ENCODE results near the gene KRTAP10-10.

- TF ChIP-seq, protein P1, sequence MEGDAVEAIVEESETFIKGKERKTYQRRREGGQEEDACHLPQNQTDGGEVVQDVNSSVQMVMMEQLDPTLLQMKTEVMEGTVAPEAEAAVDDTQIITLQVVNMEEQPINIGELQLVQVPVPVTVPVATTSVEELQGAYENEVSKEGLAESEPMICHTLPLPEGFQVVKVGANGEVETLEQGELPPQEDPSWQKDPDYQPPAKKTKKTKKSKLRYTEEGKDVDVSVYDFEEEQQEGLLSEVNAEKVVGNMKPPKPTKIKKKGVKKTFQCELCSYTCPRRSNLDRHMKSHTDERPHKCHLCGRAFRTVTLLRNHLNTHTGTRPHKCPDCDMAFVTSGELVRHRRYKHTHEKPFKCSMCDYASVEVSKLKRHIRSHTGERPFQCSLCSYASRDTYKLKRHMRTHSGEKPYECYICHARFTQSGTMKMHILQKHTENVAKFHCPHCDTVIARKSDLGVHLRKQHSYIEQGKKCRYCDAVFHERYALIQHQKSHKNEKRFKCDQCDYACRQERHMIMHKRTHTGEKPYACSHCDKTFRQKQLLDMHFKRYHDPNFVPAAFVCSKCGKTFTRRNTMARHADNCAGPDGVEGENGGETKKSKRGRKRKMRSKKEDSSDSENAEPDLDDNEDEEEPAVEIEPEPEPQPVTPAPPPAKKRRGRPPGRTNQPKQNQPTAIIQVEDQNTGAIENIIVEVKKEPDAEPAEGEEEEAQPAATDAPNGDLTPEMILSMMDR (IDR thresholded peaks at IDR 0.05 in 2 of 3, conservative IDR thresholded peaks at IDR 0.05 in 1 of 3; ENCODE audit: insufficient read depth in 2 of 3, low read depth in 1 of 3, low read length in 3 of 3), result no peak
- TF ChIP-seq POLR2AphosphoS5 (IDR thresholded peaks at IDR 0.05; ENCODE audit: control insufficient read depth, insufficient read depth, low read depth, low read length) (no peak), E2F6 (IDR thresholded peaks at IDR 0.05; ENCODE audit: borderline replicate concordance in 1 of 2, extremely low read depth in 1 of 2, insufficient read depth in 1 of 2, insufficient read length in 1 of 2, low read depth in 1 of 2, low read length in 1 of 2, poor library complexity in 1 of 2, severe bottlenecking in 1 of 2) (no peak), SOX6 (IDR thresholded peaks at IDR 0.05) (no peak), EZH2 (IDR thresholded peaks at IDR 0.05; ENCODE audit: borderline replicate concordance, low read depth, low read length) (no peak), NR2C1 (IDR thresholded peaks at IDR 0.05) (no peak), NR2C1 (tag; IDR thresholded peaks at IDR 0.05) (no peak), EWSR1 (IDR thresholded peaks at IDR 0.05; ENCODE audit: borderline replicate concordance, low read depth, partially characterized antibody) (no peak), ZNF24 (IDR thresholded peaks at IDR 0.05) (no peak)
Measured at GRCh38 chr21:44612669-44613229, 24.4 kb upstream of the KRTAP10-10 start.

All from K562 (cell line).